H1 (cell line): ENCODE data around the gene MGLL. TPM values are rescaled to one million over a fixed set of nuclear protein-coding genes. Genes with fewer than 3 reads are reported as not detected.

ENCODE experiments used
- CTCF ChIA-PET: fragments of 300-600 bp; sonication (Branson Sonifier 250); formaldehyde crosslinking; loops from one replicate; lab custom pipeline; 2021; ENCODE audit not compliant: partially characterized antibody; lab: Charles Lee
- POLR2A ChIA-PET: fragments of 300-600 bp; sonication (Branson Sonifier 250); formaldehyde crosslinking; loops from one replicate; lab custom pipeline; 2021; ENCODE audit warnings: inconsistent platforms; ENCODE audit not compliant: partially characterized antibody; lab: Charles Lee
- DNase-seq, 2 experiments: peaks; one replicate each; pipeline versions ENCODE4 v3.0.0 to v3.0.0-alpha.2; 2010 to 2022; ENCODE audit warnings: low spot score in 2 of 2, low read depth in 1 of 2, mixed read lengths in 1 of 2
- FAIRE-seq: peaks from 2 replicates; lab custom pipeline; 2011; peaks lifted over from hg19 to GRCh38; lab: Jason Lieb, UNC
- H2AFZ ChIP-seq: 2 replicates; pipeline ENCODE4 v1.8.1; 2012; ENCODE audit warnings: low read length, inconsistent platforms
- H2AK5ac ChIP-seq: 2 replicates; pipeline ENCODE4 v1.6.1; 2013; ENCODE audit warnings: low read depth, low read length
- H2BK120ac ChIP-seq: replicated peaks from 2 replicates; pipeline ENCODE3; 2013; ENCODE audit warnings: low read depth, low read length, inconsistent platforms
- H2BK12ac ChIP-seq: 2 replicates; pipeline ENCODE4 v1.6.1; 2013; ENCODE audit warnings: low read depth, low read length
- H2BK15ac ChIP-seq: 2 replicates; pipeline ENCODE4 v1.6.1; 2013; ENCODE audit warnings: low read length
- H2BK20ac ChIP-seq: 2 replicates; pipeline ENCODE4 v1.6.1; 2013; ENCODE audit warnings: low read length
- H2BK5ac ChIP-seq: 2 replicates; pipeline ENCODE4 v1.6.1; 2013; ENCODE audit warnings: low read depth, low read length
- H3K14ac ChIP-seq: 2 replicates; pipeline ENCODE4 v1.6.1; 2013; ENCODE audit warnings: inconsistent platforms; ENCODE audit not compliant: insufficient read length
- H3K18ac ChIP-seq: 2 replicates; pipeline ENCODE4 v1.6.1; 2013; ENCODE audit warnings: low read length; ENCODE audit errors: extremely low read depth
- H3K23ac ChIP-seq: 2 replicates; pipeline ENCODE4 v1.6.1; 2013; ENCODE audit warnings: inconsistent platforms; ENCODE audit not compliant: insufficient read length
- H3K23me2 ChIP-seq: 2 replicates; pipeline ENCODE4 v1.6.1; 2013; ENCODE audit warnings: low read depth, low read length
- H3K27ac ChIP-seq: 2 replicates; pipeline ENCODE4 v1.6.1; 2011; ENCODE audit warnings: low read depth, low read length, inconsistent platforms
- H3K27me3 ChIP-seq, 4 experiments: replicated peaks in 1 of 4; 1 replicate in 1 of 4; 2 replicates in 3 of 4; pipeline versions ENCODE4 v1.6.1 to v1.8.1; 2011 to 2013; ENCODE audit warnings: low read length in 3 of 4, mild to moderate bottlenecking in 3 of 4, inconsistent platforms in 2 of 4, mixed read lengths in 2 of 4, moderate library complexity in 1 of 4; ENCODE audit not compliant: control insufficient read depth in 3 of 4, insufficient read depth in 3 of 4; ENCODE audit errors: extremely low read depth in 1 of 4
- H3K36me3 ChIP-seq, 4 experiments: 2 replicates each; pipeline versions ENCODE4 v1.6.1 to v1.8.1; 2011 to 2013; ENCODE audit warnings: mild to moderate bottlenecking in 4 of 4, low read length in 3 of 4, moderate library complexity in 2 of 4, control low read depth in 1 of 4, inconsistent platforms in 1 of 4; ENCODE audit not compliant: insufficient read depth in 4 of 4, control insufficient read depth in 2 of 4
- H3K4ac ChIP-seq: replicated peaks from 2 replicates; pipeline ENCODE3; 2013; ENCODE audit warnings: low read length, low read depth, mixed read lengths, inconsistent platforms; ENCODE audit not compliant: insufficient read length
- H3K4me1 ChIP-seq, 4 experiments: replicated peaks in 1 of 4; 1 replicate in 1 of 4; 2 replicates in 3 of 4; pipeline versions ENCODE4 v1.6.1 to v1.8.1; 2011 to 2013; ENCODE audit warnings: low read length in 3 of 4, inconsistent platforms in 2 of 4, mixed read lengths in 1 of 4; ENCODE audit not compliant: insufficient read depth in 4 of 4, control insufficient read depth in 3 of 4
- H3K4me2 ChIP-seq, 2 experiments: 2 replicates each; pipeline versions ENCODE4 v1.6.1 to v1.8.1; 2011 to 2013; ENCODE audit warnings: low read depth in 2 of 2, low read length in 2 of 2, control low read depth in 1 of 2, inconsistent platforms in 1 of 2, mild to moderate bottlenecking in 1 of 2; ENCODE audit not compliant: insufficient read depth in 1 of 2
- H3K4me3 ChIP-seq, 4 experiments: fragments of 200-600, 300-600 bp in 1 of 4; sonication (generic), shearing (Covaris generic), sonication (Bioruptor Twin) in 1 of 4; 2 replicates each; pipeline versions ENCODE4 v1.5.1 to v1.8.1; 2011 to 2016; ENCODE audit warnings: low read length in 4 of 4, low read depth in 3 of 4, control low read depth in 2 of 4, inconsistent platforms in 2 of 4, mild to moderate bottlenecking in 2 of 4, mixed read lengths in 1 of 4, moderate library complexity in 1 of 4; ENCODE audit not compliant: insufficient read depth in 2 of 4; ENCODE audit errors: extremely low read depth in 1 of 4
- H3K56ac ChIP-seq: replicated peaks from 2 replicates; pipeline ENCODE3; 2013; ENCODE audit warnings: low read depth, mild to moderate bottlenecking, mixed read lengths, low read length, inconsistent platforms; ENCODE audit not compliant: insufficient read length
- H3K79me1 ChIP-seq: 2 replicates; pipeline ENCODE4 v1.6.1; 2013; ENCODE audit warnings: low read depth, low read length, control low read depth
- H3K79me2 ChIP-seq, 2 experiments: 2 replicates each; pipeline versions ENCODE4 v1.6.1 to v1.8.1; 2012 to 2013; ENCODE audit warnings: low read length in 2 of 2, mild to moderate bottlenecking in 2 of 2, inconsistent platforms in 1 of 2; ENCODE audit not compliant: insufficient read depth in 2 of 2, control insufficient read depth in 1 of 2
- H3K9ac ChIP-seq, 4 experiments: replicated peaks in 1 of 4; 1 replicate in 1 of 4; 2 replicates in 3 of 4; pipeline versions ENCODE4 v1.6.1 to v1.8.1; 2011 to 2013; ENCODE audit warnings: low read depth in 3 of 4, low read length in 3 of 4, control low read depth in 2 of 4, mild to moderate bottlenecking in 2 of 4, moderate library complexity in 2 of 4, inconsistent platforms in 1 of 4; ENCODE audit errors: extremely low read depth in 1 of 4
- H3K9me3 ChIP-seq, 2 experiments: 2 replicates each; pipeline versions ENCODE4 v1.6.1 to v1.8.1; 2012 to 2013; ENCODE audit warnings: mild to moderate bottlenecking in 2 of 2, moderate library complexity in 2 of 2, control low read depth in 1 of 2, inconsistent platforms in 1 of 2, low read depth in 1 of 2, low read length in 1 of 2, mixed read lengths in 1 of 2; ENCODE audit not compliant: insufficient read depth in 2 of 2
- H4K20me1 ChIP-seq, 2 experiments: replicated peaks in 1 of 2; 2 replicates each; pipeline versions ENCODE3 to v1.8.1; 2011 to 2013; ENCODE audit warnings: inconsistent platforms in 2 of 2, low read length in 2 of 2, mild to moderate bottlenecking in 1 of 2; ENCODE audit not compliant: insufficient read depth in 2 of 2, control insufficient read depth in 1 of 2
- H4K5ac ChIP-seq: 2 replicates; pipeline ENCODE4 v1.6.1; 2013; ENCODE audit warnings: low read length, low read depth, mixed read lengths, inconsistent platforms; ENCODE audit not compliant: insufficient read length
- H4K8ac ChIP-seq: 2 replicates; pipeline ENCODE4 v1.8.0; 2013; ENCODE audit warnings: mild to moderate bottlenecking, moderate library complexity, low read length, inconsistent platforms; ENCODE audit not compliant: insufficient read depth; ENCODE audit errors: extremely low read depth
- H4K91ac ChIP-seq: replicated peaks from 2 replicates; pipeline ENCODE3; 2013; ENCODE audit warnings: low read length, mixed read lengths, inconsistent platforms; ENCODE audit not compliant: insufficient read length
- ATF2 ChIP-seq: IDR thresholded peaks from 2 replicates; pipeline ENCODE4 v1.6.1; 2012; ENCODE audit warnings: low read length, inconsistent platforms
- CEBPB ChIP-seq: IDR thresholded peaks from 2 replicates; pipeline ENCODE4 v1.6.1; 2012; ENCODE audit warnings: low read depth, low read length
- E2F6 ChIP-seq: IDR thresholded peaks from 2 replicates; pipeline ENCODE4 v1.6.1; 2012; ENCODE audit warnings: inconsistent platforms
- FOSL1 ChIP-seq: IDR thresholded peaks from 2 replicates; pipeline ENCODE4 v1.6.1; 2011; ENCODE audit warnings: mild to moderate bottlenecking, low read depth, low read length, moderate library complexity; ENCODE audit not compliant: insufficient read depth
- GABPA ChIP-seq: IDR thresholded peaks from 2 replicates; pipeline ENCODE4 v1.6.1; 2011; ENCODE audit warnings: mild to moderate bottlenecking, low read length, moderate library complexity, borderline replicate concordance; ENCODE audit not compliant: insufficient read depth
- KDM5A ChIP-seq: fragments of 200-600 bp; IDR thresholded peaks from 2 replicates; pipeline ENCODE4 v1.7.1; 2012; ENCODE audit warnings: mild to moderate bottlenecking, low read length, inconsistent platforms, mixed read lengths
- PHF8 ChIP-seq: fragments of 200-600 bp; sonication (generic); conservative IDR thresholded peaks from 2 replicates; pipeline ENCODE4 v1.7.1; 2012; ENCODE audit warnings: low read depth, mild to moderate bottlenecking, inconsistent platforms, low read length, moderate library complexity
- POU5F1 ChIP-seq: IDR thresholded peaks from 2 replicates; pipeline ENCODE4 v1.6.1; 2011; ENCODE audit warnings: low read depth, mild to moderate bottlenecking, low read length, moderate library complexity
- SIN3A ChIP-seq, 2 experiments: IDR thresholded peaks in 1 of 2; conservative IDR thresholded peaks in 1 of 2; 2 replicates each; pipeline ENCODE4 v1.6.1; 2011 to 2012; ENCODE audit warnings: low read length in 2 of 2, improper control_type of control experiment in 1 of 2, low read depth in 1 of 2, mild to moderate bottlenecking in 1 of 2
- SIX5 ChIP-seq: IDR thresholded peaks from 2 replicates; pipeline ENCODE4 v1.6.1; 2011; ENCODE audit warnings: mild to moderate bottlenecking, low read depth, low read length
- TCF12 ChIP-seq: IDR thresholded peaks from 2 replicates; pipeline ENCODE4 v1.6.1; 2011; ENCODE audit warnings: low read depth, mild to moderate bottlenecking, low read length
- WGBS, 2 experiments: shearing (Covaris generic) in 1 of 2; methylation state at CpG; one replicate each; pipeline versions ENCODE4 v1.1.6 to v1.1.7; 2013 to 2015; ENCODE audit warnings: low lambda C conversion rate in 2 of 2, mixed read lengths in 2 of 2, inconsistent platforms in 1 of 2, low coverage in 1 of 2, missing lambda C conversion rate in 1 of 2; ENCODE audit not compliant: insufficient replicate concordance in 2 of 2, insufficient coverage in 1 of 2, insufficient read length in 1 of 2; ENCODE audit errors: extremely low coverage in 1 of 2, missing lambda C conversion rate in 1 of 2; 5-methylcytosine and 5-hydroxymethylcytosine counted together
- polyA plus RNA-seq, 7 experiments: library from polyadenylated mRNA; depleted of rRNA in 3 of 7; stranded (reverse) in 5 of 7; unstranded in 2 of 7; fragments of >200 nt in 5 of 7; fragments of 200-250 nt in 2 of 7; gene quantifications; 1 replicate in 5 of 7; 2 replicates in 1 of 7; 4 replicates in 1 of 7; pipeline versions ENCODE4 v1.2.1 to v1.2.3, GENCODE V29; 2011 to 2013; ENCODE audit warnings: missing spikeins in 2 of 7, mixed read lengths in 2 of 7
- total RNA-seq: library from RNA; stranded (reverse); fragmentation: NEBNext Ultra II Directional; extraction: Animal tissue kit (Norgen Biotek cat#: 25700); gene quantifications from 2 replicates; pipeline ENCODE4 v1.2.1, GENCODE V29; 2021

Gene MGLL
- total and polyA plus RNA-seq, 2 of the 8 experiments (the other 6 are each of a cell fraction or from before 2014, with no cell fraction given), result 0.05 to 0.34 TPM

- FAIRE-seq, result no peak
- no peaks in the 10 kb centered on the region for H3K9me3 ChIP-seq
- H4K91ac ChIP-seq, result no peak overlapping the region
- H3K18ac ChIP-seq, result no peak overlapping the region
- ChIA-PET POLR2A (no interaction called here), CTCF (interaction anchor here (0.7 to 1.9 kb wide), 2 partner anchors 14 to 39 kb away, joined by 3 to 7 read pairs; no protein-coding TSS in a partner anchor)
- H2BK20ac ChIP-seq, result no peak overlapping the region
- H2BK15ac ChIP-seq, result no peak overlapping the region
- no peak overlapping the region for H3K27ac ChIP-seq
- H4K8ac ChIP-seq, result no peak overlapping the region
- H3K36me3 ChIP-seq, result peaks cover 0 to 2% (median under 1%) of the 10 kb centered on the region in 4 experiments; a peak in 2 of 8 replicates
- H2AK5ac ChIP-seq, result no peak overlapping the region
- H3K4me1 ChIP-seq, result no peaks in the 10 kb centered on the region
- no peak overlapping the region for H3K4me2 ChIP-seq
- no peak for DNase-seq
- H3K9ac ChIP-seq, result no peak overlapping the region
- no peak overlapping the region for H3K14ac ChIP-seq
- H3K23me2 ChIP-seq, result no peaks in the 10 kb centered on the region
- no peak overlapping the region for H4K5ac ChIP-seq
- H4K20me1 ChIP-seq, result no peaks in the 10 kb centered on the region
- H2BK12ac ChIP-seq, result no peak overlapping the region
- no peak overlapping the region for H2BK120ac ChIP-seq
- H3K79me1 ChIP-seq, result peaks cover 2% of the 10 kb centered on the region; the same call in 1 of the 2 replicates
- H3K79me2 ChIP-seq, result no peaks in the 10 kb centered on the region
- H3K4me3 ChIP-seq, result no peak overlapping the region
- H3K23ac ChIP-seq, result no peak overlapping the region
- H3K56ac ChIP-seq, result no peak overlapping the region
- no peak overlapping the region for H3K4ac ChIP-seq
- 91% methylated on average over 8 of the region's 8 CpGs; no CpG with 5 or more reads in 1 of the 2 experiments for WGBS, 2 experiments
- H2BK5ac ChIP-seq, result no peak overlapping the region
- H3K27me3 ChIP-seq, result no peaks in the 10 kb centered on the region
- H2AFZ ChIP-seq, result no peak overlapping the region
- TF ChIP-seq E2F6 (no peak), POU5F1 (no peak), FOSL1 (no peak), SIX5 (no peak), CEBPB (no peak), TCF12 (no peak), SIN3A (conservative IDR thresholded peaks at IDR 0.05 in 1 of 2, IDR thresholded peaks at IDR 0.05 in 1 of 2; ENCODE audit: low read depth in 1 of 2, low read length in 2 of 2) (no peak), ATF2 (no peak), GABPA (no peak), KDM5A (no peak), PHF8 (no peak)
Observed at GRCh38 chr3:127656906-127657305, 165.4 kb downstream of the MGLL start.
